B cell (primary cell): ENCODE measurements around the gene CSRNP2. TPM values are rescaled to one million over a fixed set of nuclear protein-coding genes. Genes with fewer than 3 reads are reported as not detected.

Experiments used
- ATAC-seq: fragments of 200-7000 bp; cut with Tn5 transposase; one replicate; pipeline ENCODE4 v1.10.0; 2021; ENCODE audit warnings: low read depth, mild to moderate bottlenecking, moderate number of reproducible peaks, moderate library complexity
- CTCF ChIA-PET: fragments of 350-600 bp; sonication (Branson Sonifier 250); formaldehyde crosslinking; loops from one replicate; lab custom pipeline; 2021; ENCODE audit warnings: antibody characterized with exemption, inconsistent platforms; lab: Charles Lee
- POLR2A ChIA-PET: fragments of 350-600 bp; sonication (Branson Sonifier 250); formaldehyde crosslinking; loops from one replicate; lab custom pipeline; 2021; ENCODE audit warnings: antibody characterized with exemption; lab: Charles Lee
- DNase-seq: peaks from one replicate; pipeline ENCODE4 v3.0.0; 2013
- H2AFZ ChIP-seq: 2 replicates; pipeline ENCODE4 v1.6.1; 2012; ENCODE audit warnings: mild to moderate bottlenecking, low read depth, low read length; ENCODE audit not compliant: insufficient read depth, poor library complexity, severe bottlenecking
- H3K27ac ChIP-seq, 2 donors: 1 replicate in 1 of 2; 2 replicates in 1 of 2; pipeline ENCODE4 v1.5.1; 2012 to 2013; ENCODE audit warnings: low read length in 2 of 2, mild to moderate bottlenecking in 2 of 2, moderate library complexity in 1 of 2
- H3K27me3 ChIP-seq, 4 experiments: fragments of 200-600 bp in 1 of 4; sonication (generic) in 1 of 4; replicated peaks in 1 of 4; 1 replicate in 2 of 4; 2 replicates in 2 of 4; pipeline versions ENCODE4 v1.6.1 to v1.7.0; 2013 to 2016; ENCODE audit warnings: low read length in 3 of 4, mild to moderate bottlenecking in 2 of 4, mixed read lengths in 1 of 4, moderate library complexity in 1 of 4; ENCODE audit not compliant: insufficient read depth in 4 of 4, control insufficient read depth in 3 of 4; ENCODE audit errors: control extremely low read depth in 1 of 4
- H3K36me3 ChIP-seq, 2 experiments: replicated peaks in 1 of 2; 1 replicate in 1 of 2; 2 replicates in 1 of 2; pipeline versions ENCODE4 v1.6.1 to v1.7.1; 2013; ENCODE audit warnings: low read length in 1 of 2; ENCODE audit not compliant: insufficient read depth in 2 of 2, control insufficient read depth in 1 of 2; ENCODE audit errors: control extremely low read depth in 1 of 2, extremely low read depth in 1 of 2
- H3K4me1 ChIP-seq, 2 donors: fragments of 200-600 bp in 1 of 2; sonication (generic) in 1 of 2; 1 replicate in 1 of 2; 2 replicates in 1 of 2; pipeline versions ENCODE4 v1.5.1 to v1.6.1; 2013 to 2017; ENCODE audit warnings: low read length in 2 of 2; ENCODE audit not compliant: control insufficient read depth in 2 of 2, insufficient read depth in 2 of 2
- H3K4me2 ChIP-seq: replicated peaks from 2 replicates; pipeline ENCODE3; 2012; ENCODE audit warnings: mild to moderate bottlenecking, low read depth, low read length; ENCODE audit not compliant: poor library complexity, severe bottlenecking
- H3K4me3 ChIP-seq, 5 experiments: fragments of 200-600 bp in 1 of 5; sonication (generic) in 1 of 5; 1 replicate in 3 of 5; 2 replicates in 2 of 5; pipeline versions ENCODE4 v1.5.1 to v1.7.0; 2011 to 2016; ENCODE audit warnings: low read length in 4 of 5, mild to moderate bottlenecking in 4 of 5, low read depth in 2 of 5, control low read depth in 1 of 5, moderate library complexity in 1 of 5; ENCODE audit not compliant: insufficient read depth in 1 of 5; ENCODE audit errors: control extremely low read depth in 1 of 5, extremely low read depth in 1 of 5
- H3K79me2 ChIP-seq: fragments of 200-600 bp; sonication (generic); one replicate; pipeline ENCODE4 v1.6.0; 2016; ENCODE audit warnings: low read length; ENCODE audit not compliant: control insufficient read depth, insufficient read depth
- H3K9ac ChIP-seq: fragments of 200-600 bp; sonication (generic); 2 replicates; pipeline ENCODE4 v1.6.1; 2017; ENCODE audit warnings: mild to moderate bottlenecking, low read length, moderate library complexity
- H3K9me3 ChIP-seq, 3 donors: one replicate each; pipeline versions ENCODE4 v1.6.1 to v1.7.1; 2013; ENCODE audit warnings: low read length in 2 of 3; ENCODE audit not compliant: control insufficient read depth in 2 of 3, insufficient read depth in 1 of 3; ENCODE audit errors: control extremely low read depth in 1 of 3
- H4K20me1 ChIP-seq: 2 replicates; pipeline ENCODE4 v1.6.0; 2012; ENCODE audit warnings: mild to moderate bottlenecking, low read length; ENCODE audit not compliant: insufficient read depth, control insufficient read depth, poor library complexity, severe bottlenecking
- H3K27ac Mint-ChIP-seq: one replicate; pipeline ENCODE4 v1.8.0; 2021; ENCODE audit warnings: mixed read lengths
- H3K27me3 Mint-ChIP-seq: one replicate; pipeline ENCODE4 v1.8.0; 2021; ENCODE audit warnings: mixed read lengths
- H3K4me1 Mint-ChIP-seq: one replicate; pipeline ENCODE4 v1.8.0; 2021; ENCODE audit warnings: mixed read lengths
- H3K4me3 Mint-ChIP-seq: one replicate; pipeline ENCODE4 v1.8.0; 2021; ENCODE audit warnings: mixed read lengths
- H3K9me3 Mint-ChIP-seq: one replicate; pipeline ENCODE4 v1.8.0; 2022; ENCODE audit warnings: mixed read lengths; ENCODE audit not compliant: insufficient read depth
- CTCF ChIP-seq: fragments of 200-600 bp; IDR thresholded peaks from one replicate; pipeline ENCODE4 v1.8.0; 2022; ENCODE audit warnings: antibody characterized with exemption, mild to moderate bottlenecking
- EZH2 ChIP-seq: IDR thresholded peaks from 2 replicates; pipeline ENCODE4 v1.6.1; 2012; ENCODE audit warnings: borderline replicate concordance, low read depth, mild to moderate bottlenecking, moderate library complexity, low read length; ENCODE audit not compliant: insufficient read depth, poor library complexity, severe bottlenecking
- WGBS: methylation state at CpG from one replicate; pipeline ENCODE4 v1.1.5; 2013; ENCODE audit warnings: missing lambda C conversion rate; ENCODE audit not compliant: insufficient coverage; 5-methylcytosine and 5-hydroxymethylcytosine counted together
- intact Hi-C: fragments of 100-400 bp; cut with micrococcal nuclease; formaldehyde crosslinking; loops from one replicate; pipeline ENCODE4 v1.10.0; 2022
- polyA plus RNA-seq: library from polyadenylated mRNA; depleted of rRNA; stranded (reverse); fragments of >200 nt; gene quantifications from 2 replicates; pipeline ENCODE4 v1.2.3, GENCODE V29; 2012
- total RNA-seq, 2 donors: library from RNA; stranded (reverse); fragments of 120-200 nt in 1 of 2; gene quantifications; 1 replicate in 1 of 2; 2 replicates in 1 of 2; pipeline versions ENCODE4 v1.2.3 to v1.2.4, GENCODE V29; 2013 to 2022

The CSRNP2 gene
- total and polyA plus RNA-seq, 2 donors (not counting 1 experiment from before 2014, with no cell fraction given): 10.3 to 49.8 TPM

- CTCF ChIA-PET: interaction anchor here (1.6 kb wide), 1 partner anchor 9 kb away, joined by 6 read pairs; no protein-coding TSS in a partner anchor
- peaks cover 16% of the 10 kb centered on the region for H3K4me1 Mint-ChIP-seq
- Histone ChIP-seq H3K36me3 (no peaks in the 10 kb centered on the region), H3K9me3 (no peaks in the 10 kb centered on the region), H4K20me1 (peaks cover 5% of the 10 kb centered on the region), H3K27me3 (no peaks in the 10 kb centered on the region), H3K4me1 (peaks cover 11 to 12% of the 10 kb centered on the region in 2 donors), H2AFZ (no peak overlapping the region), H3K4me3 (no peak overlapping the region), H3K9ac (no peak overlapping the region), H3K79me2 (peaks cover 75% of the 10 kb centered on the region), H3K27ac (no peak overlapping the region), H3K4me2 (no peak overlapping the region)
- intact Hi-C loops: no loop called here
- ATAC-seq: no peak
- TF ChIP-seq EZH2 (no peak), CTCF (no peak)
- no peak for DNase-seq
- WGBS: 100% methylated on average over 7 of the region's 7 CpGs
- POLR2A ChIA-PET: interaction anchor here (0.7 kb wide), 1 partner anchor 13 kb away, joined by 3 read pairs; the partner anchor contains the start of gene SLC11A2
- H3K9me3 Mint-ChIP-seq: no peaks in the 10 kb centered on the region
- no peaks in the 10 kb centered on the region for H3K27me3 Mint-ChIP-seq
- no peak overlapping the region for H3K4me3 Mint-ChIP-seq
- H3K27ac Mint-ChIP-seq: no peak overlapping the region
Observed at GRCh38 chr12:51013441-51013840, 70.0 kb downstream of the CSRNP2 start.

GRCh38 chr12:51012570-51013236 is 70.7 kb downstream of the CSRNP2 start:
- no peak overlapping the region for H3K9ac ChIP-seq
- ChIA-PET CTCF (interaction anchor here (0.7 to 1.6 kb wide), 2 partner anchors 10 to 295 kb away, joined by 3 to 6 read pairs; no protein-coding TSS in a partner anchor), POLR2A (interaction anchor here (0.6 to 0.7 kb wide), 2 partner anchors 14 to 33 kb away, joined by 3 to 9 read pairs; partner anchors contain the start of gene SLC11A2)
- no peak overlapping the region for H3K27ac ChIP-seq
- H3K9me3 ChIP-seq: no peaks in the 10 kb centered on the region
- no peak overlapping the region for H3K4me2 ChIP-seq
- H2AFZ ChIP-seq: no peak overlapping the region
- Mint-ChIP-seq H3K27ac (no peak overlapping the region), H3K9me3 (no peaks in the 10 kb centered on the region), H3K4me3 (no peak overlapping the region), H3K27me3 (no peaks in the 10 kb centered on the region), H3K4me1 (peaks cover 18% of the 10 kb centered on the region)
- H3K4me1 ChIP-seq: peaks cover 13 to 14% of the 10 kb centered on the region in 2 donors
- no peaks in the 10 kb centered on the region for H3K36me3 ChIP-seq
- DNase-seq (no peak), ATAC-seq (no peak)
- WGBS: 89% methylated on average over 1 of the region's 5 CpGs
- H3K4me3 ChIP-seq: no peak overlapping the region
- TF ChIP-seq EZH2: no peak
- no peak for TF ChIP-seq CTCF
- intact Hi-C loops: no loop called here
- peaks cover 68% of the 10 kb centered on the region for H3K79me2 ChIP-seq
- H3K27me3 ChIP-seq: no peaks in the 10 kb centered on the region
- H4K20me1 ChIP-seq: peaks cover 5% of the 10 kb centered on the region
